Stimulated activated CD4-positive, alpha-beta T cell treated with anti-CD3 and anti-CD28 coated beads, Interleukin-4, amount 100 ng/mL, for 4 hours (primary cell): Measurements from ENCODE around the gene PSAPL1.
"Not testable (repeated sequence)": the region's sequence is repeated elsewhere in the genome, so short reads cannot be mapped to it uniquely, and the experiment has no call there.

Experiments
- DNase-seq, 2 experiments: peaks; one replicate each; pipeline ENCODE4 v3.0.0-alpha.2; 2020

The PSAPL1 gene

GRCh38 chr4:7458066-7458425 is 23.3 kb upstream of the PSAPL1 start:
- no peak for DNase-seq

- DNase-seq, result no peak
Measured at GRCh38 chr4:7457201-7458065, 22.7 kb upstream of the PSAPL1 start.

- not testable (repeated sequence) for DNase-seq
Measured at GRCh38 chr4:7452802-7453201, 18.1 kb upstream of the PSAPL1 start.

GRCh38 chr4:7451800-7452199 is 17.1 kb upstream of the PSAPL1 start:
- no peak for DNase-seq

- no peak for DNase-seq
Measured at GRCh38 chr4:7451434-7451789, 16.7 kb upstream of the PSAPL1 start.

- DNase-seq, result no peak
Measured at GRCh38 chr4:7450775-7451433, 16.2 kb upstream of the PSAPL1 start.

GRCh38 chr4:7448036-7448435 is 13.3 kb upstream of the PSAPL1 start:
- DNase-seq, result no peak

GRCh38 chr4:7447236-7447635 is 12.5 kb upstream of the PSAPL1 start:
- DNase-seq, result no peak

- DNase-seq, result no peak
Measured at GRCh38 chr4:7444731-7445130, 10.0 kb upstream of the PSAPL1 start.

GRCh38 chr4:7444314-7444713 is 9.6 kb upstream of the PSAPL1 start:
- DNase-seq, result no peak

- no peak for DNase-seq
Measured at GRCh38 chr4:7442574-7443162, 7.9 kb upstream of the PSAPL1 start.

- no peak for DNase-seq
Measured at GRCh38 chr4:7441201-7441600, 6.5 kb upstream of the PSAPL1 start.

GRCh38 chr4:7439699-7440098 is 5.0 kb upstream of the PSAPL1 start:
- no peak for DNase-seq

GRCh38 chr4:7436256-7436655 is 1.5 kb upstream of the PSAPL1 start:
- no peak for DNase-seq

GRCh38 chr4:7435471-7436061 is 836 bp upstream of the PSAPL1 start:
- no peak for DNase-seq

GRCh38 chr4:7434141-7434765 is 477 bp downstream of the PSAPL1 start:
- DNase-seq, result no peak

- no peak for DNase-seq
Measured at GRCh38 chr4:7433376-7434140, 1.2 kb downstream of the PSAPL1 start.

GRCh38 chr4:7432531-7433375 is 2.0 kb downstream of the PSAPL1 start:
- DNase-seq, result no peak

- DNase-seq, result no peak
Measured at GRCh38 chr4:7431696-7432530, 2.8 kb downstream of the PSAPL1 start.

GRCh38 chr4:7430965-7431695 is 3.6 kb downstream of the PSAPL1 start:
- DNase-seq, result no peak
